SH-SY5Y (cell line): ENCODE data around the gene ANG.

ENCODE experiments used
- GATA2 ChIP-seq: IDR thresholded peaks from 2 replicates; pipeline ENCODE4 v1.6.1; 2011; ENCODE audit warnings: mild to moderate bottlenecking, low read depth, low read length
- GATA3 ChIP-seq: IDR thresholded peaks from 2 replicates; pipeline ENCODE4 v1.6.1; 2011; ENCODE audit warnings: low read depth, mild to moderate bottlenecking, low read length, moderate library complexity

The ANG gene

DNA sequence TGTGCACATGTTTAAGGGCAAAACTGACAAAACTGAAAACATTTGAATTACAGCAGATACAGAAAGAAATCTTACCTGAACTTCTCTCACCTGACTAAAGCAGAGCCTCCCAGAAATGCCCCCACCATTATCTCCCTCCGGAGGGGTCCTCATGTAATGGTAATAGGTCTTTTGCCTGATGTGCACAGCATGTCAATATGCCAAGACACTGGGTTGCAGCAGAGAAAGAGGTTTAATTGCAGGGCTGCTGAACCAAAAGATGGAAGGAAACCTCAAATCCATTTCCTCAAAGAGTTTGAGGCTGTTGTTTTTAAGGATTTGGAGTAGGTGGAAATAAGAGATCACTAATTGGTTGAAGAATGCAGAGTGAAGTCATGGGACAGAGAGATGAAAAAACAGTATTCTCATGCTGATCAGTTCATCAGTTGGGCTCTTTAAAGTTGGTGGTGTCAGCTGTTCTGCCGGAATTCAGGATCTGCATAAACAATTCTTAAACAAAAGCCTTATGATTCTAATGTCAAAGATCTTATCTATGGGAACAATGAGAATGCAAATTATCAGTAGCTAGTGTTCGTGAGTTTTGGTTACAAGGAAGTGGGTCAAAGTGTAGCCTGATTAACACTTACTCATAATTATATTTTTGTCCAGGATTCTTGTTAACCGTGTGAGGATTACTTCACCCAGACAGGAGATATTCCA lies 18.2 kb downstream of the ANG start:
- no peak for TF ChIP-seq GATA3

DNA sequence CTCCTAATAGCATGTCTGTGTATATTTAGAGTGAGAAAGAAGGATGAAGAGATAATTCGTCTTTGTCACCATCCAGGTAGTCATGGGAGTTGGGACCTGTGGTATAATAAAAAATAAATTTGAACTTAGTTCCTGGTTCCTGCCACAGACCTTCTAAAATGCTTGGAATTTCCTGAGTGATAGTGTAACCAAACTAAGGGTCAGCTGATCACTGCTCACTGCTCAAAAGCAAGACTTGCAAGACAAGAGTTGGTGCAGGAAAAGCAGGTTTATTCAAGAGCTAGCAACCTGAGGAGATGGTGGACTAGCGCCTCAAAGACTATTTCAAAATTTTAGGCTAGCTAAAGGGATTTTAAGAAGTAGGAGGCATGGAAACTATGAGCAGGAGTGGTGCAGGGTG lies 19.1 kb downstream of the ANG start:
- TF ChIP-seq GATA3 (no peak), GATA2 (no peak)

DNA sequence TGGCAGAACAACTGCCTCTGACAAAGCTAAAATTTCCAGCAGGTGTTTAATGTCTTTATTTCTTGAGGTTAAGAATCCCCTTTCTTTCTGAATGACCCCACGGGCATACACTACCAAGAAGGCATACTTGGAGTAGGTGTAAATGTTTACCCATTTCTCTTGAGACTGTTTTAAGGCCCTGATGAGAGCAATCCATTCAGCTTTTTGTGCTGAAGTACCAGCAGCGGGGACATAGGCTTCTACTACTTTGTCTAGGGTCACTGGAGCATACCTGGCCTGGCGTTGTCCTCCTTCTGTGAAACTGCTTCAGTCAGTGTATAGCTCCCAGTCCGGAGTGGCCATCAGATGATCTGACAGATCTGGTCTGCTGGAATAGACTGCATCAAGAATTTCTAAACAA lies 22.7 kb downstream of the ANG start:
- no peak for TF ChIP-seq GATA3
- TF ChIP-seq GATA2, result no peak

DNA sequence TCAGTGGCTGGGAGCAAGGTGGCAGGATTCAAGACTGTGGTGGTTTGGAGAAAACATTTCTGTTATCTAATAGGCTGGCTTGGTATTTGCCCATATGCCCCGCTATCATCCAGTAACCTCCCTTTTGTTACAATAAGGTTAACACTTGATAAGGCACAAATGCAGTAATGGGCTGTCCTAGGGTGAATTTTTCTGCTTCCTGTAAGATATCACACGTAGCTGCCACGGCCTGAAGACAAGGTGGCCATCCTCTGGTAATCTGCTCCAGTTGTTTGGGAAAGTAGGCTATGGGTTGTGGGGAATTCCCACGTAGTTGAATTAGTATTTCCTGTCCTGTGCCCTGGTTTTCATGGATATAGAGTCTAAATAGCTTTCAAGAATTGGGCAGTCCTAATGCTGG lies 23.1 kb downstream of the ANG start:
- TF ChIP-seq GATA3 (no peak), GATA2 (no peak)

DNA sequence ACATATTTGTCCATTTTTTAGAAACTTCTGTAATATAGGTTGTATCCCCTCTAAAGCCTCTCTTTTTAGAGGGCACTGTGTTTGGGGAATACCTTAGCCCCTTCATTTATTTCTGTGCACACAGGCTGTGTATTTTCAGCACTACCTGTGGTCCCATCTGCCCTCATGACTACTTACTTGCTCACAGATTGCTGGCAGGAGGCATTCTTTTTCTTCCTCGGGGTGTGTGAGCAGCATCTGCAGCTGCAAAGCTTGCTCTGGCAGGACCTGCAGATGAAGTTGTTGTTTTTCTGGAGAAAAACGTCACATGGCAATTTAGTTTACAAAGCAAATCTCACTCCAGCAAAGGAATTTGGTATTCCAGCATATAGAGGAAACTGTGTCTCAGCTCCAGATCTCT lies 24.3 kb downstream of the ANG start:
- no peak for TF ChIP-seq GATA3
- TF ChIP-seq GATA2, result no peak

DNA sequence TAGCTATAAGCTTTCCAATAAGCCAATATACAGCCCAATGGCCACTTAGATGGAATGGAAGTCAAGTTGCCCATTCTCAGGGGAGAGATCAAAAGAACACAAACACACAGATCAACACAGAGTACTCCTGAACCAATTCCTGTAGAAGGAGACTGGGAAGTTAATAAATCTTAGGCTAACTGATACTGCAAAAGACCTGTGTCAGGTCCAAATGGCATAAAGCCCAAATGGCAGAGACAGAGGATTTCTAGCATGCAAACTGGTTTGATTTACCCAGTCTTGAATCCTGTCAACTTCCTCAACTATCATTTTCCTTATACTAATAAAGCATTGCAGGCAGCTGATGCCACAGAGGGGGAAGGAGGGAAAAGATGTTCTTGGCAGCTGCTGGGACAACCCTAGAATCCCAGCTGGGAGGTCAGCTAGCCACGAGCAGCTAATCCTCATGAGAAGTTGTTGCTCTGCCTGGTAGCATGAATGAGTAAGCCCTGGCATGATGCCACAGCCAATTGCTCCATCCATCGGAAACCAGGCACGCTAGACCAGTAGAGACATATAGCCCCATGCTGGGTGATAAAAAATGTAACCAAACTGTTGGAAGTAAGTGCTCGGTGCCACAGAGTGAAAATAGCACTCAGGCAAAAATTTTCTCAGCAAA lies 26.2 kb downstream of the ANG start:
- TF ChIP-seq GATA2 (no peak), GATA3 (no peak)

DNA sequence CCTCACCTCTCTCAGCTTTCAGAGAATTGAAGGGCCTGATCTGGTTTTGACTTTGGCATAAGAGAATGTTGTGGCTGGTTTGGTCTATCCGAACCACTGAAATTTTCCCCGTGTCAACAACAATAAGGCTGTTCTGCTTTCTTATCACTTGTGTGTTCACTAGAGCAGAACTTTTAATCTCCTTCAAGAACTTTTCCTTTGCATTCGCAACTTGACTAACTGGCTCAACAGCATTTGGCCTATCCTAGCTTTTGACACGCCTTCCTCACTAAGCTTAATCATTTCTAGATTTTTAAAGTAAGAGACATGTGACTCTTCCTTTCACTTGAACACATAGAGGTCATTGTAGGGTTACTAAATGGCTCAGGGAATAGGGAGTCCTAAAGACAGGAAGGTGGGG lies 31.2 kb downstream of the ANG start:
- TF ChIP-seq GATA2 (no peak), GATA3 (no peak)

DNA sequence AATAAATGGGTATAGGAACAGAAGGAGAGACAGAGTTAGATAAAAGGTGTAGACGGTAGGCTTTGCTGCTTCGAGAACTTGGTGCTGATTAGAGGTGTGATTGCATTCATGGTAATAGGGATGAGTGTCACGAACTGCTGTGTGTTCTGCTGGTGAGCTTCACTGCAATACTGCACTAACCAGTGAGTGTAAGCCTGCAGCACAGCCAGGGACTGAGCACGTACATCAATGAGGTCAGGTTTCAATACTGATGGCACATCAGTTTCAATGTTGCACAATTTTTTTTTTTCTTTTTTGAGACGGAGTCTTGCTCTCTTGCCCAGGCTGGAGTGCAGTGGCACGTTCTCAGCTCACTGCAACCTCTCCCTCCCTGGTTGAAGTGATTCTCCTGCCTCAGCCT lies 32.2 kb downstream of the ANG start:
- no peak for TF ChIP-seq GATA3
- TF ChIP-seq GATA2, result no peak

DNA sequence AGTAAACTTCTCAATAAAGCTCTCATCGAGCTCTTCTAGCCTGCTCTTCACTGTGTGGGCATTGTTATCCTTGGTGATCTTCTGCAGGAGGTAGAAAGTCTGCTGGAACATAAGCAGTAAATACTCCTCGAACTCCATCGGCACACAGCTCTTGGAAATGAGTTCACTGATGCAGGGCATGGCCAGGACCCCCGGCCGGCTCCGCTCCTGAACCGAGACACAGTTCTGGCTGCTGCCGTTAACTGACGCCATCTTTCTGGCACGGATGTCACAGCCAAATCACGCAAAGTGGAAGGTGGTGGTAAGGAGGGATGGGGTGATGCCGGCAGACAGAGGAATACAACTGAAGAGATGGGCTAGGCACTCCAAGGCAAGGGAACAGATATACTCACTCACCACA lies 33.5 kb downstream of the ANG start:
- TF ChIP-seq GATA3, result no peak

DNA sequence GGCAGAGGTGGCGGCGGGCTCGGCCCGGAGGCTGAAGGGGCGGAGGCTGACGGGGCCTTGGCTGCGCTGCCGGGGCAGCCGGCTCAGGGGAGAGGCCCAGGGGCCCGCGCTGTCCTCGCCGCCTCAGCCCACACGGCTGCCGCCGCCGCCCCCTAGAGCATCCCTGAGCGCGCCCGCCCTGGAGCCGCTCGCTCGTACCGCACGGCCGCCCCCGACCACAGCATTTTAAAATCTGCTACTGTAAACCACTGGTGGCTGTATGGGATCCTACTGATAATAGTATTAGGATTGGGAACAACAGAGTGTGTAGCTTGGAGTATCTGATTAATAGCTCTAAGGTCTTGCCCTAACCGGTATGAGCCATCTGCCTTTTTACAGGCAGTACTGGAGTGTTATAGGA lies 34.9 kb downstream of the ANG start:
- TF ChIP-seq GATA3 (no peak), GATA2 (no peak)

DNA sequence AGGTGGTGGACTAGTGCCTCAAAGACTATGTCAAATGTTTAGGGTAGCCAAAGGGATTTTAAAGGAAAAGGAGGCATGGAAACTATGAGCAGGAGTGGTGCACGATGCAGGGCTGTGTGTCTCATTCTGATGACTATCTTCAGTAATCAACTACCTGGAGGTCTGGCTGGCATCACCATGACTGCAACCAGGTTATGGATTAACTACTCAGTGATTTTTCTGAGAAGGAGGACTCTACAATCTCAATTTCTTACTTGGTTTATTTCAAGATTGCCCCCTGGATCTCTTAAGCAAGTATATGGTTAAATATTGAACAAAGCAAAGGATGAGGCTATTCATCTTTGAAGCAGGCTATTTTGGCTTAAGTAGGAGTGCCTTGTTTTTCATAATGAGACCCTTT lies 38.0 kb downstream of the ANG start:
- TF ChIP-seq GATA3 (no peak), GATA2 (no peak)

DNA sequence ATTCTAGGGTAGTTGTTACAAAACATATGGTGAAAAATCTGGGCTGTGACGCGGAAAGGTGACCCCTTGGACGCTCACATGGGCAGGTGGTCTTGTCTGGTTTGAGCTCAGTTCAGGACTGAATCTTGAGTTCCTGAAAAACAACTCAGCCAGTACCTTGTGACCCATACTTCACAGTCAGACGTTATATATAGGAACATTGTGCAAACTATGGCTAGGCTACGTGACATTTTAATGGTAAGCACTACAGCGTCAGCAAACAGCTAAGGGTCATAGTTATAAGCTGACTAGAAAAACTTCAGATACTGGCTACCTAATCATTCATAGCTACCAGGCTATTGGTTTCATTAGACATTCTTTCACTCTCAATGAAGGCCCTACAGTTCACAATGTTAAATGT lies 42.3 kb downstream of the ANG start:
- no peak for TF ChIP-seq GATA3
- no peak for TF ChIP-seq GATA2

DNA sequence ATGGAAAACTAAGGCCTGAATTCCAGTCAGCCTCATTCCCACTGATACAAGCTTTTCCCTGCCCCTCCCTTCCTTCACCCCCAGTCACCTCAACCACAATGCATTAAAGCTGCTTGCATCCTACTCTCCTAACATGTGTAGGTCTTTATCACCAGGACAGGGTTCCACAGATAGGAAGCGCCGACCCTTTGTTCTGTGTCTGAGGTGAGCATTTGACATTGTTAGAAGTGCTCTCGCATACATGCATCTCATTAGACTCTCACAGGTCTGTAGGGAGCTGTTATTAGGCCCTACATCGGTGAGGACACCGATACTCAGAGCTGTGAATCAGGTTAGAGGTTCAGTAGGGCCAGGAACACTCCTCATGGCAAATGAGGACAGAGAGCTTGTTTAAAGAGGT lies 43.9 kb downstream of the ANG start:
- TF ChIP-seq GATA2 (no peak), GATA3 (no peak)

DNA sequence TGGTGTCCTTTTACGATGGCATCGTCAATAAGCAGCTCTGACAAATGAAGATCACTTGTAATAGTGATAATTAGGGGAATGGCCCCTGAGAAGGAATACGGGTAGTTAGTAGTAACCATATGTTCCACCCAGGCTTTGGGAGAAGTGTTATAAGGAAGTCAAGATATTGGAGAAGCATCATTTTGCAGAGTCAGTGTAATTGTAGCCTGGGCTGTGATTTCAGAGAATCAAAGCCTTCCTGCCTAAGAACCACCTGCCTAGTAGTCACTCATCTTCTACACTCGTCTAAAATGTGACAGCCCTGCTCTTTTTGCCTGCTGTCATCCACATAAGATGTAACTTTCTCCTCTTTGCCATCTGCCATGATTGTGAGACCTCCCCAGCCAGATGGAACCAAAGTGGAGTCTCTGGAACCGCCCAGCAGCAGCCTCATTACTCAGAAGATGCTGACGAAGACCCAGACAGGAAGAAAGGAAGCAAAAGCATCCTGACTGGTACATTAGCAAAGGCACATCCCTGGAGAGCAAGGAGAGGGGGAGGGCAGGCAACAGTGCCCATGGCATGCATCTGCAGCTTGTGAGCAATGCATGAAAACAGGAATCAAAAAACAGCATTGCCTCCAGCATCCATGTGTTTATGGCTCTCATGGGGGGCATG lies 44.5 kb downstream of the ANG start:
- no peak for TF ChIP-seq GATA3

DNA sequence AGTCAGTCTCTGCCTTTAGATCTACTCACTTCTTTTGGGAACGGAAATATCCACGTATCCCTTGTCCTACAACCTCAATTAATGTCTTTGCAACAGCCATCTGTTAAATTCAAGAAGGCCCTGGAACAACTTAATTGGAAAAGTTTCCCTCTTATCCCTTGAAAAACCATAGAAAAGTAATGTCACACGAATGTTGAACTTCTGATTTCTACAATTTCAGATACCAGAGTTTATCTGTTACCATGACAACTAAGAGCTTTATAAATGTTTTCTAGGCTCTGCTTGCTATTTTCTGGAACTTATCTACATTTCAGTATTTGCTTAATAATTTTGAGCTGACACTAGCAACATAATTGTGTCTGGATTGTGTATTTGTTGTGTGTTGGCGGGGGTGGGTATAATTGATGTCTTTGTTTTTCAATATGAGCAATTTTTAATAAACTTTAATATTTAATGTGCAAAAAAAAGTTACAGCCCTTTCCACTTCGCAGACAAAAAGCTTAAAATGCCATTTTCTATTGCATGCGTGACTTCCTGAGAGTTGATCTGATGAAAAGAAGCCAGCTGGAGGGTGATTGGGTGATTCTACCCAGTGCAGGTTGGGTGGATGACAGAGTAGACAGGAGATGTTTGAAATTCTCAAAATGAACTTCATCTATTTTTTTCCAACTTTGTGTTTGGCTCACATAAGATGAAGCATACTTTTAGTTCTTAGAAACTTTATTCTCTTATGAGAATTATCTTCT lies 45.3 kb downstream of the ANG start:
- TF ChIP-seq GATA3 (no peak), GATA2 (no peak)
